C4-2B (cell line): ENCODE results near the gene TRPM1.

Source experiments
- CTCF ChIP-seq: fragments of 450-650 bp; conservative IDR thresholded peaks from 2 replicates; pipeline ENCODE4 v1.5.1; 2017; ENCODE audit warnings: mild to moderate bottlenecking
- ZFX ChIP-seq: fragments of 450-650 bp; IDR thresholded peaks from 2 replicates; pipeline ENCODE4 v1.6.1; 2017

- TF ChIP-seq CTCF (no peak), ZFX (no peak)
Measured at GRCh38 chr15:31108836-31109235, 7.3 kb upstream of the TRPM1 start.
